ENCODE data around the gene UPK2.

UPK2 gene

DNA sequence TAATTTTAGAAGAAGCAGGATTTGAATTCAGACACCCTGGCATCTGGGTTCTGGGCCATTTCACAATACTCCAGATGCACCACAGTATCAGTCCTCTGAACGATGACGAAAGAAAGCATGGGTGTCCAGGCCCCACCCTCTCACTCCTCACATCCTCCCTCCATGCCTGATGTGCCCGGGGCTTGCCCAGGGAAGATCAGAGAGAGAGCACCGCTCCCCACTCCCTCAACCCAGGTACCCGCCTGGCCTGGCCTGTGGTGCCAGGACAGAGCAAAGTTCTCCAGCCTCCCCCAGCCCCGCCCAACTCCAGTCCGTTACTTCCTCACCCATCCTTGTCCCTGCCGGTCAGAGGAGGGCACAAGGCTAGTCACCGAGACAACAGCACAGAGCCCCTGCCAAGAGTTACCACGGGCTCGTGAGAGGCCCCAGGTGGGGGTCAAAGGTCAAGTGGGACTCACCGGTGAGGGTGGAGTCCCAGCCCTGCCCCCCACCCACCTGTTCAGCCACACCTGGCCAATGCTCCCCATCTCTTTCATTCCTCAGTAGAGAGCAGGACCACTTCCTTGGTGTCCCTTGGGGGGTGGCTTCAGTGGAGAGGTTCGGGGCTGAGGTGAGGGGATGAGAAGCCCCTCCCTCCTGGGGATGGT, 38.5 kb upstream of the UPK2 start:
- DNase-seq (ENCODE audit: low read depth in 2 of 2): no peak

DNA sequence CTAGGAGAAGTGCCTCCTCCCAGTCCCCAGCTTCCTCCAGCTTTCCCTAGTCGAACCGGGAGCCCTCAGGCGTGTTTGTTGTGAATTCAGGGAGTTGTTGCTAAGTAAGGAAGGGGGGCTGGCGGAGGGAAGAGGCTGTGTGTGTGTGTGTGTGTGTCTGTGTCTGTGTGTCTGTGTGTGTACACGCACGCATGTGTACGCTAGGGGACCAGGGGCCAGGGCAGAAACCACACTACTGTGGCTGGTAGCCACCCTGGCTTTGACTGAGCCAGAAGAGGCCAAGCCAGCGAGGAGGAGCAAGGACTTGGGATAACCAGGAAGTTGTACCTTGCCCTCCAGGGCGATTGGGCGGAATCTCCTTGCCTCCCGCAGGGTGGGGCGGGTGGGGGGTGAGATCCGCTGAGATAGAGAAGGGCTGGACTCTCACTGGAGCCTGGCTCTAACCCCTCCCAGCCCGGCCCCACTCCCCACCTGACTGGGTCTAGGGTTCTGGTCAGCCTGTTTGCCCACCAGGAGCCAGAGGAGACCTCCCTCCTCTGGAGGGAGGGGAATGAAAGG, 37.9 kb upstream of the UPK2 start:
- DNase-seq (ENCODE audit: low read depth in 2 of 2): no peak

DNA sequence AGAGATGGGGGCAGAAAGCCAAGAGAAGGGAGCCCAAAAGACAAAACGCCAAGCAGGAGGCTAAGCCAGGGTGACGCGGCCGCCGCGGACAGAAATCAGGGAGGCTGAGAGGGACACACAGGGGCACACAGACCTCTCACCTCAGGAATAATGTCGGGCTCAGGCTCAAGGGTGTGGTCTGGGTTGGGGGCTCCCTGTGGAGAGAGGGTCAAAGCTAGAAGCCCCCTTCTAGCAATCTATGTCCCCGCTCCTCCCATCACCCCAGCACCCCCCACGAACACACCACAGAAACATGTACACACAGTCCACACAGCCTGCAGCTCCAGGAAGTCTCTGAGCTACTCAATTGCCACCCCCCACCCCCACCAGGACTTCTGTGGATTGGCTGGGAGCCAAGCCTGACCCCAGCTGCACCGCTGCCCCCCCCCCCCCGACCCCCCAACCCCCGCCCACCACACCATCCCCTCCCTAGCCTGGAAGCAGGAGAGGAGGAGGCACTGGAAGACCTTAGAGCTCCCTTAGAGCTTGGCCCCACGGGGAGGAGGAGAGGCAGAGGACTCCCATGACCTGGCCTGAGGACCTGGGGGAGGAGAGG, 37.3 kb upstream of the UPK2 start:
- DNase-seq (ENCODE audit: low read depth in 2 of 2): no peak

DNA sequence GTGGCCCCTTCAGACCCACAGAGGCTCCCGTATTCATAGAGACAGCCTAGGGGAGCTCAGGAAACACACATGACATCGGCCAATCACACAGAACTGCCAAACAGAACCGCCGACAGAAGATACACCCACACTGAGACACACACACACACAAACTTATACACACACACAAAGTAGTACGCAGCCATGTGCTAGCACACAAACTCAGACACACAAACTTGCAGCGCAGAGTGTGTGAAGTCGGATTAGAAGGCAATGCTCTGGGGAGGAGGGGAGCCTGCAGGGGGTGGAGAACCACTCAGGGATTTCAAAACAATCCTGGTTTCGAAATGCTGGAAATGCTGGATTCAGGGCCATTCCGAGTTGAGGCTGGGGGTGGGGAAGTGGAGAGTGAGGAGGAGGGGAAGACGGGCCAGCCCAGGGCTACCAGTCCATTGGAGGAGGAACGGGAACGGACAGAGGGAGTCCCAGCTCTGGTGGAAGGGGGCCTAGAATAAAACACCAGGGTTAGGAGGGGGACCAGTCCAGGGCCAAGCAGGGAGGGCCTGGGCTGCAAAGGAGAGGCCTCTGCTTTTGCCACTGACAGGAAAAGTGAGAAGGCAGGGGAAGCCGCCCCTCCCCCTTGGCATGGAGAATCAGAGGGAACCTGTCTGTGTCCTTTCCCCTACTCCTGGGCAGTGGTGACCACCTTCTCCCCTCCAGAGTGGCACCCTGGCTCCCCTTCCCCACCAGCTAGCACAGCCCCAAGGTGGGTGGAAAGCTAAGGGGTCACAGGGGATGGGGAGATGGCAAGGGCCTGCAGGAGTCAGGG, 34.8 kb upstream of the UPK2 start:
- no peak for DNase-seq (ENCODE audit: low read depth in 2 of 2)

DNA sequence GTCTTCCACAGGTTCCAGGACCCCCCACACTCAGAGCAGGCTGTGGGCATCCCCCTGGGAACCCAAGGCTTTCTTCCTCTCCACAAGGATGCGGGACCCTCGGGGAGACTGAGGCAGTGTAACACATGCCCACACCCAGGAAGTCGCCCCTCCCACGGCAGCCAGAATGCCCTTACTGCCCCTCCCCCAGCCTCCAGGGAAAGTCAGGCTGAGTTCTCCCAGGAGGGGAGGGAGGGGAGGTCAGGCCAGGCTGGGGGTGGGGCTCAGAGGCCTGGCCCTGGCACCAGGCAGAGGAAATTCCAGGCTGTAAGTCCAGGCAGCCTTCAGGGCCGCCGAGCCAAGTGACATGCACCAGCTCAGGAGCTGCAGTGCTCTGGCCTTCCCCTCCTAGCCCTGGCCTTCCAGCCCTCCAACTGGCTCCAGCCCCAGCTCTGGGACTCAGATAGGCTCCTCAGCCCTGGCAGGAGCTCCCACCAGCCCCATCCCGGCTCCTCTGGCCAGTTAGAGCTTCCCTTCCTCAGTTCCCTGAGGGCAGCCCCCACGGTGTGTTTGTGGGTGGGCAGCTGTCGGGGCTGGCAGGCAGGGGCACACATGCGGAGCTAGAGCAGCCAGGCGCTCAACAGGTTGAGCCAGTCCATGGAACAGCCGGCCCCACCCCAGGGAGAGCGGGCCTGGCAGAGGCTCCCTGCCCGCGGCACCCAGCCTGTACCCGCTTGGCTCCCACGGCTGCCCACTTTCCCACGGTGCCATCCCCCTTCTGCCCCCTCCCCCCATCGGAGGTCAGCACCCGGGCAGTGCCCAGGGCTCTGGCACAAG, 34.0 kb upstream of the UPK2 start:
- no peak for DNase-seq (ENCODE audit: low read depth in 2 of 2)

DNA sequence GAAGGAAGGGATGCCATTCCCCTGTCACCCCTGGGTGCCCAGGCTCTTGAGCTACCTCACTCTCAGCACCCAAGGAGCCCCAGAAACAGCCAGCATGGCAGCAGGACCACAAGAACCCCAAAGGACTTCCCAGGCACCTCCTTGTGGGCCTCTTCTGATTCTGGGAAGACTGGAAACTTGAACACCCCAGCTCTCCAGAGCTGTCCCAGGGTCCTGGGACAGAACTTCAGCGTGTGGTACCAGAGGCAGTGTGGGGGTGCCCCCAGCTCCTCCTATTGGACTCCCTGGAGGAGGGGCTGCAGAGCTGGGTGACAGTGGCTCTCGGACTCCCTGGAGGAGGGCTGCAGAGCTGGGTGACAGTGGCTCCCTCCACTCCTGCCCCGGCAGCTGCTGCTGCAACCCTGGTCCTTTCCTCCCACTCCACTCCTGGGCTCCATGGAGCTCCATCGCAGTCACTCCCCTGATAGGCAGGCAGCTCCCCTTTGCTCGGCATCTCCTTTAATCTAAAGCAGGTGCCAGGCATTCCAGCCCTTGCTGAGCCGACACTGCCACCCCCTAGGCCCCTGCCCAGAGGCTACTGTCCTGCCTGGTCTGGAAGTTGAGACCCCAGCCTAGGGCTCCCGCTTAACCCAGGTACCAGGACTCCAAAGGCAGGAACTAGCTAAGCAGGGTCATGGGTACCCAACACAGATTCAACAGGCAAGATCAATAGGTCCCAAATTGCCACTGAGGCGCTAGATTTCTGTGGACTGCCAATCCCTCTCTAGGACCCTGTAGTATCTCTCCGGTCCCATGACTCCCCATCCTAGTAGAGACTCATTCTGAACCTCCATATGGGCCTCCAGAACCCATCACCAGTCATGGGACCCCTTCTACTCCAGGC, 33.1 kb upstream of the UPK2 start:
- no peak for DNase-seq (ENCODE audit: low read depth in 2 of 2)

DNA sequence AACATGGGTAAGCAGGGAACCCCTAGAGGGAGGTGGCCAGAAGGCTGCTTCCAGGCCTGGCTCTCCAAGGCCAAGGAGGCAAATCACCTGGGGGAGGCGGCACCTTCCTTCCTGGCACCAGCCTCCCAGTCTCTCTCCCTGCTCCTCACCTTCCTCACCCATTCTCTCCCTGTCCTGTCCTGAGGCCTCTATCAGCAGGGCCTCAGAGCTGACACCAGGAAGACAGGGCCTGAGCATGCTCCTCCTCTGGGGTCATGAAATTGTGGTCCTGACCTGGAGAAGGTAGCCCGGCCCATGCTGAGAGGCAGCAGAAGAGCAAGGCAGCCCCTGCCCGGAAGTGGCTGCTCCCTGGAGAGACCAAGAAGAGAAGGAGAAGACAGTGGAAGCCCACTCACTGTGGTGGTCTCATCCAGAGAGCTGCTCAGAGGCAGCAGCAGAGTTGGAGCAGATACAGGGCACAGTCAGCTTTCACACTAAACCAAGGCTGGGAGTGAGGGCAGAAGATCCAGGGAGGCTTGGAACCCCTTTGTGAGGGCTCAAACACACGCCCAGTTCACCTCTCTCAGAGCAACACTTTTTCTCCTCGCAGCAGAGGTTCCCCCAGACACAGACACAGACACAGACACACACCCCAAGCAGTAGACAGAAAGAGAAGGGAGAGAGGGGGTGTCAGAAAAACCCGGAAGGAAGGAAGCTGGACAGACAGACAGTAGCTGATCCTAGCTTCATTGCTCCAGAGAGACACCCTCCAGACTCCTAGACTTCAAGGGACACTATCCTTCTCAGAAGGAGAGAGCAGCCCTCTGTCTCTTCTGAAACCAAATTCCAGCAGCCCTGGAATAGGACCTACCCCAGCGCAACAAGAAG, 32.1 kb upstream of the UPK2 start:
- no peak for DNase-seq (ENCODE audit: low read depth in 2 of 2)

DNA sequence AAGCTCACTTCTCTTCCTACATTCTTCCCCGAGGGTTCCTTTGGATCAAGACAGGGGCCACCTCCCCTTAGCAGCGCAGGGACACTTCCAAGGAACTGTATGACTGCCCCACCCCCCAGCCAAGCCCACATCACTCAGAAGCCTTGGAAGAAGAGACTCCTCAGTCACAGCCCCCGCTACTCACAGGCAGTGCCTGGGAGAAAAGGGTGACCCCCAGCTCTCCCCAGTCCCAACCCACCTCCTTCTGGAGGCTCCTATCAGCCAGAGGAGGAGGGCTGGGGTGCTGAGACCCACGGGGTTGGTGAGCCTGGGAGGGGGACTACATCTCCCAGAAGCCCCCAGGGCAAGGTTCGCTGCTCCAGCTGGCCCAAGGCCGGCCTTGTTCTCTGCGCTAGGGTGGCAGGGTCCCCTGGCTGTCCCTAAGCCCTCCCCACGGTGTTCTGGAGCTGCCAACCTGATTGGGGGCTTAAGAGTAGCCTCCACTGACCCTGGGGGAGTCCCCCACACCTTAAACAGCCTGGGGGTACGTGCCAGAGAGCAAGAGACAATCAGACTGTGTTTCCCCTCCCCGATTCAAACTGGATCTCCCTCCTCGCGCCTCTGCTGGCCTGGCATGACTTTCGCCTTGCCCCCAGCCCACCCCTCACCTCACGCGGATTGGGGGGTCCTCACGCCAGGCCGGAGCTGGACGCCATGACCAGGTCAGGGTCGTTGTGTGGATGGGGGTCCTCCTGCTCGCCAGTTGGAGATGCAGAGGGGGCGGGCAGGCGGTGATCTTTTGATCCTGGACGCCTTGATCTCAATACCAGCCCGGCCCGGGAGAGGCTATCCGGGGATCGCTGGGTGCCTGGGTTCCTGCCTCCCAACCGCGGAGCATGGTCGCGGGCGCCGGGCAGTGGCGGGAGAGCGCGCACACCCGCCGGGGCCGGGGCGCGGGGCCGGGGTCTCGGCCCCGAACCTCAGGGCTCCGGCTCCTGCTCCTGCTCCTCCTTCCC, 31.2 kb upstream of the UPK2 start:
- DNase-seq (ENCODE audit: low read depth in 2 of 2): no peak

DNA sequence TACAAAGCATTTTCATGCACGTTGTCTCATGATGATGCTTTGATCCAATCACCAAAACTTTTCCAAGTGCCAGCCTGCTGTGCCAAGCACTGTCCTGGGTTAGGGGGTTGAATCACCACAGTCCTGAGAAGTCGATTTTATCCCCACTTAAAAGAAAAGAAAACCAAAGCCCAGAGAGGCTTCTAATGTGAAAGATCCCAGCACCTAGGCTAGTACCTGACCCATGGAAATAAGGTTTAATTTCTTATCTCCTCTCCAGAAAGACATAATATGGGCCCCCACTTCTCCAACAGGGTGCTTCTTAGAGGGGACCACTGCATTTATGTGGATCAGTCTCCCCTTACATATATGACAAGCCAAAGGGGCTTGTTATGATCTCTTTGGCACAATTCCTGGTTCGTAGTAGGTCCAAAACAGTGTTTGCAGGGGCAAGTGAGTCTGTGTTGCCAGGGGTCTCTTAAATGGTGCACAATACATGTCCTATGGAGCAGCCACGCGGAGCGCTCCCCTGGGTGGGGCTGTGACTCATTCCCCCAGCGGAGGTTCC, 28.5 kb upstream of the UPK2 start:
- DNase-seq (ENCODE audit: low read depth in 2 of 2): no peak

DNA sequence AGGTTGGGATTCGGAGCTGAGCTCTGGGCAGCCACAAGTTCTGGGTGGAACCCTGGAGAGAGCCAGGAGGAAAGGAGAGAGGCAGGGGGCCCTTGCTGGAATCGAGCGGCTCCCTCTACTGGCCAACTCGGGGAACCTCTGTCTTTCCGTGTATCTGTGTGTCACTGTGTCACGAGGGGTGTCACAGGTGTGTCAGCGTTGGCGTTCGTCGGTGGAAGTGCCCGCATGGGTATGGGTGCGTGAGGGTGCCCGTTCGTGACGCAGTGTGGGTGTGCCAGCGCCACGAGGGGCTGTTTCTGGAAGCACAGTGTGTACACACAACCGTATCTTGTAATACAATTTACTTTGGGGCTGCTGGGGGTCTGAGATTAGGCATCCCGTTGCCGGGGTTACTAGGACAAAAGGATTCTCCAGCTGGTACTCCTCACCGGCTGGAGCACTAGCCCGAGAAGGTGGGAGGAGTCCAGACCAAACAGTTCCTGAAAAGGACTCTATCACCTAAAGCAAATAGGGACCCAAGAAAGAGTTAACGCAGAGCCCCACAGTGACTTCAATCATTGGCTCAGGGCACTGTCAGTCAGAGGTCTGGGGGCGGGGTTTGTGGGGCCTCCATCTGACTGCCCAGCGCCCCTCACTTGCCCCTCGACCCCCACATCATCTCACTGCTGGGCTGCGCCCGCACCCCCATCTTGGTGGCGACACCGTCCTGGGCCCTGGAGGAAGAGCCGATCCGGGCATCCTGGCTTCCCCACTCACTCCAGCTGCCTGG, 27.8 kb upstream of the UPK2 start:
- DNase-seq (ENCODE audit: low read depth in 2 of 2): peak; percentile 86 to 92

DNA sequence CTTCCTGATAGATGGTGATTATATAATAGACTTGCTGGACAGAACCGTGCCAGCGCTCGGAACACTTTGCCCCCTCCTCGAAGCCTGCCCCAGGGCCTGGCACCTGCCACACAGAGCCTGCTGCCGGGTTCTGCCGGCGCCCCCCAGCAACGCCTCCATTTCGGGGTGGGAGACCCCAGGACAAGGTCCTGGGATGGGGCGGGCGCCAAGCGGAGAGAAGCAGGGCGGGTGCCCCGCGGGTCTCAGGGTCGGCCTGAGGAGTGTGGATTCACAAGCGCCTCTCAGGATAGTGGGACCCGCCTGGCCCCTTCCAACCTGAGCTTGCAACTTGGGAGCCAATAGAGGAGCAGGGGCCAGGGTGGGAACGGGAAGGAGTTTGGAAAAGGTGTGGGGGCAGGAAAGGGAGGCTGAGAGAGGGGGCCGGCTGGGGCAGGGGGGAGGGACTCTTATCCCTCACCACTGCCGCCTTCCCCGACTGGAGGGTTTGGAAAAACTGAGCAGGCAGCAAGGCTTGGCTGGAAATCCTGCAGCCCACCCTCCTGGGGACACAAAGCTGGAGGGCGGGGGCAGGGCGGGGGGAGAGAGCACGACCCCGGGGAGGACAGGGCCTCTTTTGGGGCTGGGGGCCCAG, 27.1 kb upstream of the UPK2 start:
- DNase-seq (ENCODE audit: low read depth in 2 of 2): no peak

DNA sequence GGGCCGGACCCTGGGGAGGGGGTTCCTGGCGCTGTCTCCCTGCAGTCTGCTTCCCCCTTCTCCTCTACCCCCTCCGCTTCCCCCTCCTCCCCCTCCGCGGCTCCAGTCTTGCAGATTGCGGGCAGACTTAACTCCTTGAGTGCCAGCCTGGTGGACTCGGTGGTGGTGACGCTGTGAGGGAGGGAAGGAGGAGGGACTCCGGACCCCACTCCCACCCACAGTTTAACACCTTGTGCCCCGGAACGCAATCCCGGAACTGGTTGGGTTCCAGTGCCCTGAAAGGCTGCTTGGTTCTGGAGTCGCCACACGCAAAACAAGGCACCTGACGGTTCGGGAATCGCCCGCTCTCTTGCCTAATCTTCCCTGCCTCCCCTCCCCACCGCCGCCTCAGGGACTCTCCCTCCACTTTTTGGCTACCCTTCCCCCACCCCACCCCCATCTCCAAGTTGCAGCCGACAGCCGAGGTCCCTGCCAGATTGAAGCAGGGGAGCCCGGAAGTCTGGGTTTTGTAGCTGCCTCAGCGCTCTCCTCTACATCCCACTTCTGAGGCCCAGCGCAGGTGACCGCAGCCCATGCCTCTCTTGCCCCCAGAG, 26.5 kb upstream of the UPK2 start:
- DNase-seq (ENCODE audit: low read depth in 2 of 2): peak; percentile 64 to 66

DNA sequence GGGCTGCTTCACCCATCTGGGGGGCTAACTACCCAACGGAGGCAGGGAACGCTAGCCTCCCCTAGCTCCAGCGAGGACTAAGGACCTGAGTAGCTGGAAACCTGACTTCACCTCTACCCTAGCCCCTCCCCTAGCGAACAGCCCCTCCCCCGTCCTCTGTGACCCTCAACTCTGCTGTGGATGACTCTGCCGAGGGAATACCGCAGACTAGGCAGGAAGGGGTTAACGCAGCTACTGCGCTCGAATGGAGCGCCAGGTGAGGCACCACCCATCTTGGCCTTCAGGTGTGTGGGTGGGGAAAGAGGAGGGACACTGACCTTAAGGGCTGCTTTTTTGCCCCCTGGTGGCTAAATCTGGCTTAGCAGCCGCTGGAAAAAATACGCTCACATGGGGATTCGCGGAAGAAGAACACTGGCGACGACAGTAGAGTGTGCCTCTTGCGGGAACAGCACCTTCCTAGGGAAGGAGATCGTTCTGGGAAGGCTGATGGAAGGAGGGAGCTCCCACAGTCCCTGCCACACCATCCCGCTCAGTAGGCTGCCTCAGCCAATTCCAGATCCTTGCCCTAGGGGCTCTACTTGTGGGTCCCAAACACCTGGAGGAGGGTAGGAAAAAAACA, 25.9 kb upstream of the UPK2 start:
- peak; percentile 65 to 82 for DNase-seq (ENCODE audit: low read depth in 2 of 2)

DNA sequence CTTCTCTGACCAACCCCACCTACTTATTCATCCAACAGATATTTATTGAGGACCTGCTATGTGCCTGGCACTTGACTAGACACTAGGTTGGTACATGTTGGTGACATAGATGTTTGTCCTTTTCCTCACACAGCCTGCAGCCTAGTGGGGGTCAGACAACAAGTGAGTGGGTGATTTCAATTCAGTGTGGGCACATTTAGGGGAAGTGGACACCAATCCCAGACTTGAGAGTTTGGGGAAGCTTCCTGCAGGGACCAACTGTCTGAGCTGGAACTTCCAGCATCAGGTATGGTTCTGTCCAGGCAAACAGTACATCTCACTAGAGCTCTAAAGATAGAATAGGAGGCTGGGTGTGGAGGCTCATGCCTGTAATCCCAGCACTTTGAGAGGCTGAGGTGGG, 24.5 kb upstream of the UPK2 start:
- DNase-seq (ENCODE audit: low read depth in 2 of 2): no peak

DNA sequence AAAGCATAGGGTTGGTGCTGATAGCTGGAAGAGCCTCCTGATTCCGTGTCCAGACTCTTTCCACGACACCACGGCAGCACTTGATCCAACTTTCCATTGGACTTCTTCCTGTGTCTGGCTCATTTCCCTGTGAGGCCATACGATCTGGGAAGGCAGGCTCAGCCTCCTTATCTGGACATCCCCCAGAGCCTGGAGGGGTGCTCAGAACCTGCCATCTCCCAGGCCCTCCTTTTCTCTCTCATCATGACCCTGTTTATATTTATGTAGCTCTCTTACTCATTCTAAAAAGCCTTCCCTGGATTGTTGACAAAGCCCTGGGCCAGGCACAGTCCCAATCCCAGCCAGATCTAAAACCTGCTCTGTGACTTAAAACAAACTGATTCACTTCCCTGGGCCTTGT, 22.6 kb upstream of the UPK2 start:
- DNase-seq (ENCODE audit: low read depth in 2 of 2): no peak

DNA sequence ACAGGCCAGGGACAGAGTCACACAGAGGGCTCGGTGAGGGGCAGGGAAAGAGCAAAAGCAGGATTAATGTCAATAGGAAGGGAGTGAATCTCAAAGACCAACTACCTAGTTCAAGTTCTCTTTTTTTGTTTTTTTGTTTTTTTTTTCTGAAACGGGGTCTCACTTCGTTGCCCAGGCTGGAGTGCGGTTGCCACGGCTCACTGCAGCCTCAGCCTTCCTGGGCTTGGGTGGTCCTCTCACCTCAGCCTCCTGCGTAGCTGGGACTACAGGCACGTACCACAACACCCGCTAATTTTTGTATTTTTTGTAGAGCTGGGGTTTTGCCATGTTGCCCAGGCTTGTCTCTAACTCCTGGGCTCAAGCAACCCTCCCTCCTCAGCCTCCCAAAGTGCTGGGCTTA, 20.7 kb upstream of the UPK2 start:
- no peak for DNase-seq (ENCODE audit: low read depth in 2 of 2)

Data from stimulated activated CD8-positive, alpha-beta memory T cell treated with anti-CD3 and anti-CD28 coated beads, Interleukin-7, amount 100 ng/mL, for 4 hours (primary cell).